ENCODE data around the gene TMEM248.

DNA sequence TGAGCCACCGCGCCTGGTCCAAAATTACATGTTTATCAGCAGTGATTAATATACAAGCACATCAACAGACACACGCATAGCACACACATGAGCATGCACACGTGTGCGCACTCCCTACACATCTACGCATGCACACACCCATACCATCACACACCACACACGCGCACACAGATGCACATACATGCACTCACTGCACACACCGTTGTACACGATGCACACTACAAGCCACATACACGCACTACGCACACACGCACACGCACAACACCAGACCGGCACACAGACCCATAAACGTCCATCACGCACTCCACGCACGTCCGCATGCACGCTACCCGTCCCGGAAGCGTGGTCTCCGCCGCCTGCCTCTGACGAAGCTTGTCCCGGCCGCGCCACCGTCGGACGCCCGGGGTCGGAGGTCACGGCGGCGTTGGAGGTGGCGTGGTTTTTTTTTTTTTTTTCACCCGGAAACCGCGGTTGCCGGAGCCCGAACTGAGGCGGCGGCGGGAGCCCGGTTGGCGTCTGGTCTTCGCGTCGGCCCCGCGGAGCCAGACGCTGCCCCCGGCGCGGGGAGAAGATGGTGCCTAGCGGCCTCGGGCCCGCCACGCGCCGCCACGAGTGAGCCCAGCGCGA, at the start of gene TMEM248:
- TF ChIP-seq, protein P1, sequence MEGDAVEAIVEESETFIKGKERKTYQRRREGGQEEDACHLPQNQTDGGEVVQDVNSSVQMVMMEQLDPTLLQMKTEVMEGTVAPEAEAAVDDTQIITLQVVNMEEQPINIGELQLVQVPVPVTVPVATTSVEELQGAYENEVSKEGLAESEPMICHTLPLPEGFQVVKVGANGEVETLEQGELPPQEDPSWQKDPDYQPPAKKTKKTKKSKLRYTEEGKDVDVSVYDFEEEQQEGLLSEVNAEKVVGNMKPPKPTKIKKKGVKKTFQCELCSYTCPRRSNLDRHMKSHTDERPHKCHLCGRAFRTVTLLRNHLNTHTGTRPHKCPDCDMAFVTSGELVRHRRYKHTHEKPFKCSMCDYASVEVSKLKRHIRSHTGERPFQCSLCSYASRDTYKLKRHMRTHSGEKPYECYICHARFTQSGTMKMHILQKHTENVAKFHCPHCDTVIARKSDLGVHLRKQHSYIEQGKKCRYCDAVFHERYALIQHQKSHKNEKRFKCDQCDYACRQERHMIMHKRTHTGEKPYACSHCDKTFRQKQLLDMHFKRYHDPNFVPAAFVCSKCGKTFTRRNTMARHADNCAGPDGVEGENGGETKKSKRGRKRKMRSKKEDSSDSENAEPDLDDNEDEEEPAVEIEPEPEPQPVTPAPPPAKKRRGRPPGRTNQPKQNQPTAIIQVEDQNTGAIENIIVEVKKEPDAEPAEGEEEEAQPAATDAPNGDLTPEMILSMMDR (IDR thresholded peaks at IDR 0.05): no peak
- TF ChIP-seq POLR2A (IDR thresholded peaks at IDR 0.05): no peak
